Naive thymus-derived CD4-positive, alpha-beta T cell (primary cell): ENCODE data around the gene GPD1. TPM values are rescaled to one million over a fixed set of nuclear protein-coding genes. Genes with fewer than 3 reads are reported as not detected.

Source experiments
- ATAC-seq: fragments of 150-1000 bp; cut with Tn5 transposase; 2 replicates; pipeline ENCODE4 v1.10.0; 2021; ENCODE audit warnings: mild to moderate bottlenecking, moderate library complexity
- CTCF ChIA-PET: fragments of 350-600 bp; sonication (Branson Sonifier 250); formaldehyde crosslinking; loops from one replicate; lab custom pipeline; 2021; ENCODE audit warnings: antibody characterized with exemption; lab: Charles Lee
- POLR2A ChIA-PET: fragments of 350-600 bp; sonication (Branson Sonifier 250); formaldehyde crosslinking; loops from one replicate; lab custom pipeline; 2021; ENCODE audit warnings: antibody characterized with exemption, inconsistent platforms; lab: Charles Lee
- DNase-seq, 9 donors: peaks; one replicate each; pipeline versions ENCODE4 v3.0.0 to v3.0.0-alpha.2; 2020 to 2022; ENCODE audit warnings: mixed read lengths in 1 of 9
- H3K27ac ChIP-seq: one replicate; pipeline ENCODE4 v1.7.0; 2013; ENCODE audit warnings: mild to moderate bottlenecking, low read depth, low read length, moderate library complexity
- H3K27me3 ChIP-seq, 2 donors: one replicate each; pipeline ENCODE4 v1.7.0; 2013; ENCODE audit warnings: low read length in 2 of 2, mild to moderate bottlenecking in 2 of 2, moderate library complexity in 2 of 2; ENCODE audit not compliant: control insufficient read depth in 2 of 2, insufficient read depth in 2 of 2
- H3K36me3 ChIP-seq, 3 experiments: 1 replicate in 2 of 3; 2 replicates in 1 of 3; pipeline ENCODE4 v1.7.0; 2013; ENCODE audit warnings: low read length in 3 of 3, mild to moderate bottlenecking in 3 of 3, moderate library complexity in 1 of 3; ENCODE audit not compliant: insufficient read depth in 3 of 3, control insufficient read depth in 2 of 3
- H3K4me1 ChIP-seq, 2 donors: one replicate each; pipeline ENCODE4 v1.7.0; 2013; ENCODE audit warnings: low read length in 2 of 2, mild to moderate bottlenecking in 2 of 2, moderate library complexity in 1 of 2; ENCODE audit not compliant: control insufficient read depth in 2 of 2, insufficient read depth in 2 of 2
- H3K4me3 ChIP-seq: 2 replicates; pipeline ENCODE4 v1.7.0; 2013; ENCODE audit warnings: mild to moderate bottlenecking, low read length
- H3K9me3 ChIP-seq, 3 experiments: 1 replicate in 2 of 3; 2 replicates in 1 of 3; pipeline ENCODE4 v1.7.0; 2013; ENCODE audit warnings: low read length in 3 of 3; ENCODE audit not compliant: control insufficient read depth in 2 of 3
- H3K27ac Mint-ChIP-seq, 9 donors: one replicate each; pipeline ENCODE4 v1.8.0; 2020 to 2022; ENCODE audit warnings: mixed read lengths in 9 of 9, mild to moderate bottlenecking in 8 of 9, moderate library complexity in 5 of 9, inconsistent platforms in 2 of 9
- H3K27me3 Mint-ChIP-seq, 5 donors: one replicate each; pipeline ENCODE4 v1.8.0; 2021 to 2022; ENCODE audit warnings: mixed read lengths in 5 of 5, mild to moderate bottlenecking in 1 of 5
- H3K36me3 Mint-ChIP-seq, 5 donors: one replicate each; pipeline ENCODE4 v1.8.0; 2020 to 2022; ENCODE audit warnings: mixed read lengths in 5 of 5, mild to moderate bottlenecking in 3 of 5, inconsistent platforms in 1 of 5
- H3K4me1 Mint-ChIP-seq, 7 donors: one replicate each; pipeline ENCODE4 v1.8.0; 2020 to 2022; ENCODE audit warnings: mixed read lengths in 7 of 7, mild to moderate bottlenecking in 3 of 7, inconsistent platforms in 1 of 7
- H3K4me3 Mint-ChIP-seq, 10 donors: one replicate each; pipeline ENCODE4 v1.8.0; 2020 to 2022; ENCODE audit warnings: mild to moderate bottlenecking in 10 of 10, mixed read lengths in 10 of 10, moderate library complexity in 6 of 10, inconsistent platforms in 2 of 10
- H3K9me3 Mint-ChIP-seq, 11 donors: one replicate each; pipeline ENCODE4 v1.8.0; 2020 to 2022; ENCODE audit warnings: mixed read lengths in 11 of 11, mild to moderate bottlenecking in 4 of 11, inconsistent platforms in 1 of 11, moderate library complexity in 1 of 11
- intact Hi-C, 2 donors: fragments of 100-400 bp; cut with micrococcal nuclease; formaldehyde crosslinking; loops; one replicate each; pipeline ENCODE4 v1.15.1; 2023
- polyA plus RNA-seq, 2 donors: library from polyadenylated mRNA; unstranded; fragments of 300-500 nt; fragmentation: Illumina TruSeq; gene quantifications; one replicate each; pipeline ENCODE4 v1.2.3, GENCODE V29; 2021
- total RNA-seq, 6 experiments: library from RNA in 5 of 6; stranded (reverse) in 5 of 6; gene quantifications; 1 replicate in 5 of 6; 2 replicates in 1 of 6; pipeline ENCODE4 v1.2.3 and lab custom pipeline; 2021 to 2026

GPD1 gene
- total and polyA plus RNA-seq, 7 experiments from 2014 or later: 0.50 to 1.5 (median 0.60) TPM; not detected in 2

GRCh38 chr12:50117057-50117622, 13.3 kb downstream of the GPD1 start:
- H3K4me1 ChIP-seq: peaks cover 10 to 23% of the 10 kb centered on the region in 2 donors
- H3K36me3 ChIP-seq: peaks cover 0 to 57% (median 6%) of the 10 kb centered on the region in 3 experiments
- intact Hi-C loops: loop anchor here (10.0 kb wide), 2 partner anchors 852 to 908 kb away; partner anchors contain the start of genes SLC11A2 (in 1 of the 2) and TUBA1C (in 1 of the 2)
- Mint-ChIP-seq H3K4me1 (peaks cover 22 to 68% (median 58%) of the 10 kb centered on the region in 7 donors), H3K36me3 (peaks cover 6 to 32% (median 18%) of the 10 kb centered on the region in 5 donors), H3K9me3 (peaks cover 0 to 1% (median 0%) of the 10 kb centered on the region in 11 donors), H3K27ac (peak overlapping the region in 3 of 9 donors; percentile 3 to 61 (median 42)), H3K4me3 (peak overlapping the region in 7 of 10 donors; percentile 48 to 72 (median 56)), H3K27me3 (no peaks in the 10 kb centered on the region)
- H3K27me3 ChIP-seq: no peaks in the 10 kb centered on the region
- DNase-seq: no peak
- ATAC-seq: no peak
- no peaks in the 10 kb centered on the region for H3K9me3 ChIP-seq
- H3K4me3 ChIP-seq: no peak overlapping the region
- POLR2A ChIA-PET: interaction anchor here (0.7 to 1.5 kb wide), 3 partner anchors 9 to 56 kb away, joined by 3 to 4 read pairs (median 3); no protein-coding TSS in a partner anchor
- CTCF ChIA-PET: interaction anchor here (1.5 kb wide), 1 partner anchor 15 kb away, joined by 9 read pairs; no protein-coding TSS in a partner anchor
- no peak overlapping the region for H3K27ac ChIP-seq

- intact Hi-C loops: loop anchor here (10.0 kb wide), 2 partner anchors 855 to 905 kb away; partner anchors contain the start of genes SLC11A2 (in 1 of the 2) and TUBA1C (in 1 of the 2)
- H3K27ac Mint-ChIP-seq: no peak overlapping the region
- CTCF ChIA-PET: no interaction called here
These were observed 15.6 kb downstream of the GPD1 start for GRCh38 chr12:50119387-50119786.

GRCh38 chr12:50120521-50120920, 16.7 kb downstream of the GPD1 start:
- peak overlapping the region in 2 of 9 donors; percentile 6 to 73 for H3K27ac Mint-ChIP-seq
- Histone ChIP-seq H3K4me1 (peaks cover 8 to 12% of the 10 kb centered on the region in 2 donors), H3K27ac (no peak overlapping the region), H3K9me3 (no peaks in the 10 kb centered on the region), H3K27me3 (no peaks in the 10 kb centered on the region), H3K4me3 (no peak overlapping the region), H3K36me3 (peaks cover 0 to 79% (median 9%) of the 10 kb centered on the region in 3 experiments)
- POLR2A ChIA-PET: interaction anchor here (0.8 to 4.2 kb wide), 2 partner anchors 8 to 9 kb away, joined by 3 to 20 read pairs; partner anchors contain the start of gene COX14
- no peak overlapping the region for H3K4me3 Mint-ChIP-seq
- no peak for DNase-seq
- H3K27me3 Mint-ChIP-seq: no peaks in the 10 kb centered on the region
- no peak for ATAC-seq
- intact Hi-C loops: no loop called here
- peaks cover 30 to 62% (median 51%) of the 10 kb centered on the region in 7 donors for H3K4me1 Mint-ChIP-seq
- H3K9me3 Mint-ChIP-seq: no peaks in the 10 kb centered on the region
- CTCF ChIA-PET: interaction anchor here (1.2 to 1.3 kb wide), 2 partner anchors 9 to 10 kb away, joined by 3 to 5 read pairs; partner anchors contain the start of gene COX14
- peaks cover 6 to 37% (median 26%) of the 10 kb centered on the region in 5 donors for H3K36me3 Mint-ChIP-seq

More at GRCh38 chr12:50119387-50119786, 15.6 kb downstream of the GPD1 start:
- DNase-seq (no peak), ATAC-seq (no peak)
- Mint-ChIP-seq H3K9me3 (peaks cover 0 to 1% (median 0%) of the 10 kb centered on the region in 11 donors), H3K4me3 (no peak overlapping the region), H3K27me3 (no peaks in the 10 kb centered on the region), H3K36me3 (peaks cover 6 to 38% (median 27%) of the 10 kb centered on the region in 5 donors), H3K4me1 (peaks cover 24 to 59% (median 50%) of the 10 kb centered on the region in 7 donors)
- Histone ChIP-seq H3K27me3 (no peaks in the 10 kb centered on the region), H3K4me1 (peaks cover 4 to 10% of the 10 kb centered on the region in 2 donors), H3K36me3 (peaks cover 0 to 73% (median 9%) of the 10 kb centered on the region in 3 experiments), H3K4me3 (no peak overlapping the region), H3K9me3 (no peaks in the 10 kb centered on the region), H3K27ac (no peak overlapping the region)
- POLR2A ChIA-PET: no interaction called here

GRCh38 chr12:50120953-50121352, 17.1 kb downstream of the GPD1 start:
- Mint-ChIP-seq H3K27me3 (no peaks in the 10 kb centered on the region), H3K9me3 (no peaks in the 10 kb centered on the region), H3K4me3 (no peak overlapping the region), H3K36me3 (peaks cover 6 to 32% (median 25%) of the 10 kb centered on the region in 5 donors), H3K27ac (peak overlapping the region in 3 of 9 donors; percentile 6 to 73 (median 10)), H3K4me1 (peaks cover 30 to 62% (median 51%) of the 10 kb centered on the region in 7 donors)
- intact Hi-C loops: no loop called here
- peaks cover 5 to 10% of the 10 kb centered on the region in 2 donors for H3K4me1 ChIP-seq
- CTCF ChIA-PET: interaction anchor here (1.2 to 1.3 kb wide), 2 partner anchors 9 kb away, joined by 3 to 5 read pairs; partner anchors contain the start of gene COX14
- H3K36me3 ChIP-seq: peaks cover 0 to 78% (median 9%) of the 10 kb centered on the region in 3 experiments
- H3K27ac ChIP-seq: no peak overlapping the region
- POLR2A ChIA-PET: interaction anchor here (4.2 kb wide), 1 partner anchor 9 kb away, joined by 20 read pairs; the partner anchor contains the start of gene COX14
- ATAC-seq (no peak), DNase-seq (no peak)
- H3K27me3 ChIP-seq: no peaks in the 10 kb centered on the region
- no peaks in the 10 kb centered on the region for H3K9me3 ChIP-seq
- H3K4me3 ChIP-seq: no peak overlapping the region

- peaks cover 5 to 7% of the 10 kb centered on the region in 2 donors for H3K4me1 ChIP-seq
- ChIA-PET POLR2A (interaction anchor here (0.6 to 4.2 kb wide), 3 partner anchors 9 to 46 kb away, joined by 3 to 20 read pairs (median 5); partner anchors contain the start of genes CERS5 and COX14), CTCF (interaction anchor here (2.6 kb wide), 1 partner anchor 11 kb away, joined by 8 read pairs; no protein-coding TSS in a partner anchor)
- H3K4me1 Mint-ChIP-seq: peaks cover 27 to 56% (median 45%) of the 10 kb centered on the region in 7 donors
- no peak for DNase-seq
- no peak overlapping the region for H3K4me3 ChIP-seq
- peak overlapping the region in 6 of 9 donors; percentile 6 to 62 (median 16) for H3K27ac Mint-ChIP-seq
- ATAC-seq: no peak
- peaks cover 6 to 32% (median 22%) of the 10 kb centered on the region in 5 donors for H3K36me3 Mint-ChIP-seq
- H3K9me3 ChIP-seq: no peaks in the 10 kb centered on the region
- no peak overlapping the region for H3K27ac ChIP-seq
- no peaks in the 10 kb centered on the region for H3K9me3 Mint-ChIP-seq
- intact Hi-C loops: no loop called here
- H3K4me3 Mint-ChIP-seq: no peak overlapping the region
- H3K36me3 ChIP-seq: peaks cover 0 to 71% (median 9%) of the 10 kb centered on the region in 3 experiments
- H3K27me3 ChIP-seq: no peaks in the 10 kb centered on the region
- H3K27me3 Mint-ChIP-seq: no peaks in the 10 kb centered on the region
These were observed 17.8 kb downstream of the GPD1 start for GRCh38 chr12:50121641-50122040.

GRCh38 chr12:50123203-50123602, 19.4 kb downstream of the GPD1 start:
- no peak for ATAC-seq
- H3K4me1 ChIP-seq: peaks cover 5 to 7% of the 10 kb centered on the region in 2 donors
- H3K27me3 ChIP-seq: no peaks in the 10 kb centered on the region
- DNase-seq: no peak
- H3K27ac Mint-ChIP-seq: peak overlapping the region in 2 of 9 donors; percentile 23 to 62
- H3K9me3 ChIP-seq: no peaks in the 10 kb centered on the region
- H3K36me3 ChIP-seq: peaks cover 5 to 77% (median 9%) of the 10 kb centered on the region in 3 experiments
- H3K36me3 Mint-ChIP-seq: peaks cover 6 to 38% (median 22%) of the 10 kb centered on the region in 5 donors
- intact Hi-C loops: no loop called here
- H3K27me3 Mint-ChIP-seq: no peaks in the 10 kb centered on the region
- CTCF ChIA-PET: interaction anchor here (2.6 kb wide), 1 partner anchor 9 kb away, joined by 8 read pairs; no protein-coding TSS in a partner anchor
- POLR2A ChIA-PET: interaction anchor here (1.4 to 4.2 kb wide), 2 partner anchors 11 to 13 kb away, joined by 3 to 20 read pairs; partner anchors contain the start of gene COX14
- H3K4me1 Mint-ChIP-seq: peaks cover 24 to 53% (median 41%) of the 10 kb centered on the region in 7 donors
- no peak overlapping the region for H3K4me3 ChIP-seq
- no peak overlapping the region for H3K27ac ChIP-seq
- no peak overlapping the region for H3K4me3 Mint-ChIP-seq
- no peaks in the 10 kb centered on the region for H3K9me3 Mint-ChIP-seq
